Cortex of kidney (tissue), 1 donor: ENCODE measurements around the gene IER2.

Experiments
- DNase-seq: peaks from one replicate; lab custom pipeline; 2025; lab: John Stamatoyannopoulos, UW

Gene IER2

GRCh38 chr19:13119627-13120026, 30.6 kb upstream of the IER2 start:
- DNase-seq: no peak

GRCh38 chr19:13120031-13120430, 30.2 kb upstream of the IER2 start:
- no peak for DNase-seq

DNA sequence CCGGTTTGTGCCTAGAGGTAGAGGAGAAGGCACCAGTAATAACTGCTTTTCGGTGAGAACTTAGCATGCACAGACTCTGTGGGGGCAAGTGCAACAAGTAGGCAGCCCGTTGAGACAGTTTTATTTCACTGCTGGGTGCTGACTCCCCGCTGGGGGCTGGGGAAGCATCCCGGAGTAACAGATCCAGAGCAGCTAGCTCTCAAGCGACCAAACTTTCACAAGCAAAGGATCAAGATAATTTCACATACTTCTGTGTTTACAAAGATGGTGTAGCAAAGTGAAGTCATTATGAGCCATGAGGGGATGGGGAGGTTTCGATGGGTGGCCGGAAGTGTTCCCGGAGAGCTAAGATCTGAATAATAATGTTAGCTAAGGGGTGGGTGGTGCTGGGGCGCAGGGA, 29.4 kb upstream of the IER2 start:
- no peak for DNase-seq

DNA sequence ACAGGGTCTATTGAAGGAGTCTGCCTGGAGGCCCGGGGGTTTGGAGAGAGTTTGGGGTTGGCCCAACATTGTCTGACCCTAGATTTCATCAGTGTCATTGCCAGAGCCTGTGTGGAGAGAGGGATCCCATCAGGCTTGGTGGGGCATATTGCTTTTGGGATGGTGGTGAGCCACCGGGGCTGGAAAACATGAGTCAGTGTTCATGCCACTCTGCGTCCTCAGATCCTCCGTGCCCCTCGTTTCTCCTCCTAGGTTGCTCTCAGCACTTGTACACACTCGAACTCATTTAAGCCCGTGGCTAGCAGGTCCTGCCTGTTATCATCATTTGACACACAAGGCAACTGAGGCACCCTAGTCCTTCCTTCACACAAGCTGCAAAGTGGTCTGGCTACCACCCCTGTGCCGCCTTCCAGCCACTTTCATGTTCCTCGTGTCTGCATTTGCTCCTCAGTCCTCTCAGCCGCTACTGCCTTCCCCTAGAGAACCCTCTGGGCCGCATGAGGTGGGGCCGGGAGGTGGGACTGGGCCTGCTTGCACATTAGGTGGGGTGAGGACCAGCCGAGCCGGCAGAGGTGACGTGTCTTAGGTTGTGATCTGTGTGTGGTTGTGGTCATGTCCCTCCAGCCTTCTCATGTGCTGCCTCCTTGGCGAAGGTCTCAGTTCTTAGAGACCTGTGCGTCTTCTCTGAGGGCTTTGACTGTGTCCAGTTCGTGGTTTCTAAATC, 28.5 kb upstream of the IER2 start:
- no peak for DNase-seq

DNA sequence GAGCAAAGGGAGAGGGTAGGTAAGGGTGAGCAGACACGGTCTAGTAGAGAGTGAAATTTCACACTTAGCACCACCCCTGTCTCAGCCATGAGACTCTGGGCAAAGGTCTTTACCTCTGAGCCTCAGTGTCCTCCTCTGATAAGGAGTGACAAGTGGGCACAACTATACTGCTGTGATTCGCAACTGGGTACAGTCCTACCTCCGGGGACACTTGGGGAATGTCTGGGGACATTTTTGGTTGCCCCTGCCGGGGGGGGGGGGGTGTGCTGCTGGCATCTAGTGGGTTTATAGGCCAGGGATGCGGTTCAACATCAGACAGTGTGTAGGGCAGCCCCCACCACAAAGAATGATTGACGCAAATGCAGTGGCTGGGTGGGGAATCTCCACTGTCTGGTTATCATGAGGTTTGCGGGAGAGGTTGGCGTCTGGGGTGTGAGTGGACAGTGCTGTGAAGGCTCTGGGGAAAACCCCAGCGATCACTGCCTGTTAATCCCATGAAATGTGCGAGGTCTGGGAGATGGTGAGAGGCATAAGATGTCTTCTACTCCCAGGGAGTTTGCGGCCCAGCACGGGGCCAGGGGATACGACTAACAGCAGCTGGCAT, 27.8 kb upstream of the IER2 start:
- no peak for DNase-seq

- no peak for DNase-seq
Observed at GRCh38 chr19:13122980-13123957, 26.9 kb upstream of the IER2 start.

- no peak for DNase-seq
Observed at GRCh38 chr19:13127051-13127450, 23.2 kb upstream of the IER2 start.

GRCh38 chr19:13127811-13128575, 22.2 kb upstream of the IER2 start:
- DNase-seq: no peak

DNA sequence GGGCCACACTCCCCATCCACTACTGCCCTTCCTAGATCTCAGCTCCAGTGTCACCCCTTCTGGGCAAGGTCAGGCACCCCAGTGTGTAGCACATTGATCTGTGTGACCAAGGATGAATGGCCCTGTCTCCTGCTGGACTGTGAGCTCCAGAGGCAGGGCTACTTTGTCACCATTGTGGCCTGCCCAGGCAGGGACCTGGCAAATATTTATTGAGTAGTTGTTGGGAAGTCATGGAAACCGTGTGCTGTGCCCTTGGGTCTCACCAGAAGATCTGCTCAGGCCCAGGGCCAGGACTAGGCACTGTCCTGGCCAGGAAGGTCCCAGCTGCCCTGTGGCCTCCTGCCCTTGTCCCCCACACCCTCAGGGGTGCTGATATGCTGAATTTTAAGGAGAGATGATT, 21.6 kb upstream of the IER2 start:
- DNase-seq: no peak

DNA sequence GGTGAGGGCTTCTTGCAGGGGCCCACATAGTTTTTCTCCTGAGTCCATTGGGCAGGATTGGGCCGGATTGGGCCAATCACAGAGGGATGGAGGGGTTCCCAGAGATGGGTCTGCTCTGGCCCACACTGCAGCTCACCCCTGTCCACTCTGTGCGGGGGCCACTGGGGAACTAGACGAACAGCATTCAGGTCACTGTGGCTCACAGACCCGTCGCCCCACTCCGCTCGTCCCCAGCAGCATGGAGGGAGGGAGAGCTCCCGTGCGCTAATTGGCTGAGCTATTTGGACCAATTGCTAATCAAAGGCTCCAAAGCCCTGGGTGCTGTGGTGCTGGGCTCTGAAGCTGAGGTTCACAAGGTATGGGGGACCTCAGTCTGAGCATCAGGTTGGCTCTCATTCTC, 20.8 kb upstream of the IER2 start:
- DNase-seq: no peak

DNA sequence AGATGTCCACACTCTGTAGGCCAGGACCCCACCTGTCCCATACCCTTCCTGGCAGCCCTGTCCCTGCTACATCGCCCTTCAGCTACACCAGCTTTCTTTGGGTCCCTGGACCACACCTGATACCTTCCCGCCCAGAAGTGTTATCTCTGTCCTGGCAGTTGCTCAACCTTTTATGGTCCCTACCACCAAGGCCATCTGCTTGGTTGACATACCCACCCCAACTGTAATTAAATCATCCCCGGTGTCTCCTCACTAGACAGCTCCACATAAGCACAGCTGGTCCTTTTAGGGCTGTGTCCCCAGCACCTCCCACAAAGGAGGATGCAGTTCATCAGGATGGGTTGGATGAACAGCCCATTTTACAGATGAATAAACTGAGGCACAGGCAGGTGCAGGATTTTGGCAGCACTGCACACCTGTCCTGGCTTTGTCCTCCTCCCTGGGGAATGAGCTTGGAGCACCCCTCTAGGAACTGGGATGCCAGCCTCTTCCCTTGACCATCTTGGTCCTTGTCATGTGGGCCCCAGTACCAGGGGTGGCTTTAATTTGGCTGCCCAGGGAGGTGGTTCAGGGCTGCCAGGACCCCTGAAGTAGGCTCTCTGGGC, 19.2 kb upstream of the IER2 start:
- DNase-seq: no peak

GRCh38 chr19:13132471-13133180, 17.6 kb upstream of the IER2 start:
- no peak for DNase-seq

DNA sequence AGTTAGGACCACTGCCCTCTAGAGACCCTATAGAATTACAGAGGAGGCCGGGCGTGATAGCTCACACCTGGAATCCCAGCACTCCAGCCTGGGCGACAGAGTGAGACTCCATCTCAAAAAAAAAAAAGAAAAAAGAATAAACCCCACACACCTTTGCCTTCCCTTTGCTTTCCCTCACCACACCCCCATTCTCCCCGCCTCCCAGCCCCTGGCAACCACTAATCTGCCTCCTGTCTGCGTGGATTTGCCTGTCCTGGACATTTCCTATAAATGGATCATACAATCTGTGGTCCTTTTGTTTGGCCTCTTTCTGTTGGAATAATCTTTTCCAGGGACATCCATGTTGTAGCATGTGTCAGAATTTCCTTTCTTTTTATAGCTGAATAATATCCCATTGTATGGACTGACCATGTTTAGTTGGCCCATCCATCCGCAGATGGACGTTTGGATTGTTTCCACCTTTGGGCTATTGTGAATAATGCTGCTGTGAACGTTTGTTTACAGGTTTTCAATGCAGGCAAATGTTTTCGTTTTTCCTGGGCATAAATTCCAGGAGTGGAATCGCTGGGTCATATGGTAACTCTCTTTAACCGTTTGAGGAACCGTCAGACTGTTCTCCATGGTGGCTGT, 16.9 kb upstream of the IER2 start:
- no peak for DNase-seq

DNA sequence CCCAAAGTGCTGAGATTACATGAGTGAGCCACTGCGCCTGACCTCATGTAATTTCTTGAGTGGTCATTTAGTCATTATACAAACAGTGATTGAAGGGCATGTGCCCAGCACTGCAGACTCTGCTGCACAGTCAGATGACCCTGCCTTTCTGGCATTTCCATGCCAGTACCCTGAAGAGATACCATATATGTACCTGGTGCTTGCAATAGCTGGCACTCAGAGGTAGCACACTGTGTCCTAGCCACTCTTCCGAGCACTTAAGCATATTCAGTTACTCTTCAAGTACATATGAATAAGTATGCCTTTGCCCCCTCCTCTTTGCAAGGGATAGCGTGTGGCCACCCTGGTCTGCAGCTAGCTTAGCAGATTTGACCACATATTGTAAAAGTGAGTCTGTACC, 15.6 kb upstream of the IER2 start:
- no peak for DNase-seq

DNA sequence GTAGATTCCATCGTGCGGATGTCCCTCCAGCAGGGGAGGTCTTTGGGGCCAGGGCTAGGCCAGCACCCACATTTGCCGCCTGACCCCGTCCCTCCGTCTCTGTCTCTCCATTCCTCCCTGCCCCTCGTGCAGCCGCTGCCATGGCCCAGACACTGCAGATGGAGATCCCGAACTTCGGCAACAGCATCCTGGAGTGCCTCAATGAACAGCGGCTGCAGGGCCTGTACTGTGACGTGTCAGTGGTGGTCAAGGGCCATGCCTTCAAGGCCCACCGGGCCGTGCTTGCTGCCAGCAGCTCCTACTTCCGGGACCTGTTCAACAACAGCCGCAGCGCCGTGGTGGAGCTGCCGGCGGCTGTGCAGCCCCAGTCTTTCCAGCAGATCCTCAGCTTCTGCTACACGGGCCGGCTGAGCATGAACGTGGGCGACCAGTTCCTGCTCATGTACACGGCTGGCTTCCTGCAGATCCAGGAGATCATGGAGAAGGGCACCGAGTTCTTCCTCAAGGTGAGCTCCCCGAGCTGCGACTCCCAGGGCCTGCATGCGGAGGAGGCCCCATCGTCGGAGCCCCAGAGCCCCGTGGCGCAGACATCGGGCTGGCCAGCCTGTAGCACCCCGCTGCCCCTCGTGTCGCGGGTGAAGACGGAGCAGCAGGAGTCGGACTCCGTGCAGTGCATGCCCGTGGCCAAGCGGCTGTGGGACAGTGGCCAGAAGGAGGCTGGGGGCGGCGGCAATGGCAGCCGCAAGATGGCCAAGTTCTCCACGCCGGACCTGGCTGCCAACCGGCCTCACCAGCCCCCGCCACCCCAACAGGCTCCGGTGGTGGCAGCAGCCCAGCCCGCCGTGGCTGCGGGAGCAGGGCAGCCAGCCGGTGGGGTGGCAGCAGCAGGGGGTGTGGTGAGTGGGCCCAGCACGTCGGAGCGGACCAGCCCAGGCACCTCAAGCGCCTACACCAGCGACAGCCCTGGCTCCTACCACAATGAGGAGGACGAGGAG, 14.8 kb upstream of the IER2 start:
- DNase-seq: no peak

GRCh38 chr19:13137290-13137794, 12.9 kb upstream of the IER2 start:
- DNase-seq: no peak

GRCh38 chr19:13138171-13138915, 11.9 kb upstream of the IER2 start:
- DNase-seq: no peak

DNA sequence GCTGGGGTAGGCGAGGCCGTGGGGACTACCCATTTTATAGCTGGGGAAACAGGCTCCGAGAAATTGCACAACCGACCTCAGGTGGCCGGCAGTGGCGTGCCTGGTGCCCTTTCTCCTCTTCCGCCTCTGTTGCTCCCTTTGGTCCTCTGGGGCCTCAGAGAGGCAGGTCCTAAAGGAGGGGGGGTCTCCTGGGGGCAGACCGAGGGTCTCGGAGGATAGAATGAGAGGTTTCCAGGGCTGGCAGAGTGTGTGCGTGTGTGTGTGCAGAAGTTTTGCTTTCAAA, 11.4 kb upstream of the IER2 start:
- DNase-seq: no peak
